HEK293 (cell line): ENCODE data around the gene BRWD1.

Experiments used
- CTCF ChIP-seq: fragments of 450-650 bp; formaldehyde crosslinking; IDR thresholded peaks from 2 replicates; pipeline ENCODE4 v1.5.1; 2016; ENCODE audit warnings: missing biosample characterization, missing genetic modification characterization
- ELK4 ChIP-seq: IDR thresholded peaks from 2 replicates; pipeline ENCODE4 v1.6.1; 2011; ENCODE audit warnings: mild to moderate bottlenecking, low read depth, low read length, borderline replicate concordance
- KLF16 ChIP-seq: fragments of 450-650 bp; formaldehyde crosslinking; IDR thresholded peaks from 2 replicates; pipeline ENCODE4 v1.5.1; 2017; ENCODE audit warnings: missing biosample characterization, missing genetic modification characterization
- MZF1 ChIP-seq: fragments of 450-650 bp; formaldehyde crosslinking; IDR thresholded peaks from 2 replicates; pipeline ENCODE4 v1.5.1; 2017; ENCODE audit warnings: missing biosample characterization, missing genetic modification characterization, borderline replicate concordance
- ZNF398 ChIP-seq: fragments of 450-650 bp; formaldehyde crosslinking; IDR thresholded peaks from 2 replicates; pipeline ENCODE4 v1.5.1; 2017; ENCODE audit warnings: missing biosample characterization, missing genetic modification characterization
- ZNF585B ChIP-seq: fragments of 450-650 bp; formaldehyde crosslinking; IDR thresholded peaks from 2 replicates; pipeline ENCODE4 v1.5.1; 2016; ENCODE audit warnings: missing biosample characterization, missing genetic modification characterization

GRCh38 chr21:39150877-39151276 lies 162.6 kb downstream of the BRWD1 start:
- TF ChIP-seq MZF1 = no peak
- no peak for TF ChIP-seq ZNF585B (tag by site-specific recombination)
- TF ChIP-seq ZNF398 (tag by site-specific recombination) = no peak
- no peak for TF ChIP-seq CTCF
- no peak for TF ChIP-seq ELK4
- no peak for TF ChIP-seq KLF16 (tag by site-specific recombination)
